Neuronal stem cell (in vitro differentiated cells): ENCODE measurements around the gene MED12L.

Experiments used
- DNase-seq: peaks from one replicate; pipeline ENCODE4 v3.0.0-alpha.2; 2013; ENCODE audit warnings: low spot score
- H2AFZ ChIP-seq: one replicate; pipeline ENCODE4 v1.6.1; 2013; ENCODE audit warnings: mild to moderate bottlenecking, low read length, inconsistent platforms
- H2AK5ac ChIP-seq: 2 replicates; pipeline ENCODE4 v1.6.1; 2013; ENCODE audit warnings: low read depth, mild to moderate bottlenecking, inconsistent platforms, low read length, moderate library complexity, mixed read lengths
- H2BK120ac ChIP-seq: 2 replicates; pipeline ENCODE4 v1.6.1; 2013; ENCODE audit warnings: low read depth, mild to moderate bottlenecking, inconsistent platforms, low read length, moderate library complexity, mixed read lengths
- H2BK12ac ChIP-seq: one replicate; pipeline ENCODE4 v1.6.1; 2013; ENCODE audit warnings: low read length, inconsistent platforms
- H2BK15ac ChIP-seq: 2 replicates; pipeline ENCODE4 v1.6.1; 2013; ENCODE audit warnings: mild to moderate bottlenecking, low read length, inconsistent platforms, mixed read lengths
- H2BK5ac ChIP-seq: one replicate; pipeline ENCODE4 v1.6.1; 2013; ENCODE audit warnings: inconsistent platforms, mild to moderate bottlenecking, low read length, moderate library complexity
- H3K14ac ChIP-seq: one replicate; pipeline ENCODE4 v1.6.1; 2013; ENCODE audit warnings: low read length, inconsistent platforms
- H3K18ac ChIP-seq: 2 replicates; pipeline ENCODE4 v1.6.1; 2013; ENCODE audit warnings: low read length, inconsistent platforms
- H3K23ac ChIP-seq: 2 replicates; pipeline ENCODE4 v1.6.1; 2013; ENCODE audit warnings: low read depth, mild to moderate bottlenecking, mixed read lengths, low read length, inconsistent platforms; ENCODE audit not compliant: poor library complexity
- H3K27ac ChIP-seq: replicated peaks from 3 replicates; pipeline ENCODE4 v1.5.1; 2013; ENCODE audit warnings: low read length, inconsistent platforms
- H3K27me3 ChIP-seq, 3 experiments: 2 replicates each; pipeline ENCODE4 v1.6.1; 2013; ENCODE audit warnings: low read length in 3 of 3, mild to moderate bottlenecking in 2 of 3, inconsistent platforms in 1 of 3, low read depth in 1 of 3, mixed read lengths in 1 of 3, moderate library complexity in 1 of 3; ENCODE audit not compliant: control insufficient read depth in 3 of 3, insufficient read depth in 3 of 3
- H3K36me3 ChIP-seq, 2 donors: replicated peaks in 1 of 2; 2 replicates each; pipeline ENCODE4 v1.6.1; 2013; ENCODE audit warnings: low read length in 2 of 2; ENCODE audit not compliant: control insufficient read depth in 2 of 2, insufficient read depth in 2 of 2
- H3K4ac ChIP-seq: 2 replicates; pipeline ENCODE4 v1.6.1; 2013; ENCODE audit warnings: inconsistent platforms, mild to moderate bottlenecking, low read length, moderate library complexity
- H3K4me1 ChIP-seq, 2 donors: 1 replicate in 1 of 2; 2 replicates in 1 of 2; pipeline ENCODE4 v1.6.1; 2013; ENCODE audit warnings: low read length in 2 of 2, low read depth in 1 of 2; ENCODE audit not compliant: control insufficient read depth in 2 of 2, insufficient read depth in 1 of 2
- H3K4me2 ChIP-seq: one replicate; pipeline ENCODE4 v1.6.1; 2013; ENCODE audit warnings: mild to moderate bottlenecking, low read length, inconsistent platforms; ENCODE audit not compliant: insufficient read depth, poor library complexity, severe bottlenecking
- H3K4me3 ChIP-seq, 2 donors: 2 replicates each; pipeline ENCODE4 v1.5.1; 2013; ENCODE audit warnings: low read length in 2 of 2, mild to moderate bottlenecking in 2 of 2, inconsistent platforms in 1 of 2, moderate library complexity in 1 of 2
- H3K79me1 ChIP-seq: one replicate; pipeline ENCODE4 v1.6.1; 2013; ENCODE audit warnings: low read depth, mild to moderate bottlenecking, inconsistent platforms, low read length, moderate library complexity
- H3K9ac ChIP-seq: one replicate; pipeline ENCODE4 v1.6.1; 2013; ENCODE audit warnings: mild to moderate bottlenecking, low read depth, low read length, inconsistent platforms; ENCODE audit not compliant: poor library complexity
- H3K9me3 ChIP-seq, 2 donors: replicated peaks in 1 of 2; 2 replicates each; pipeline versions ENCODE3 to v1.6.1; 2013; ENCODE audit warnings: low read length in 2 of 2, mild to moderate bottlenecking in 2 of 2, inconsistent platforms in 1 of 2, low read depth in 1 of 2, mixed read lengths in 1 of 2, moderate library complexity in 1 of 2; ENCODE audit not compliant: control insufficient read depth in 2 of 2, insufficient read depth in 1 of 2
- H4K8ac ChIP-seq: one replicate; pipeline ENCODE4 v1.6.1; 2013; ENCODE audit warnings: low read depth, mild to moderate bottlenecking, inconsistent platforms, low read length, moderate library complexity
- H4K91ac ChIP-seq: one replicate; pipeline ENCODE4 v1.6.1; 2013; ENCODE audit warnings: low read length, low read depth, mild to moderate bottlenecking, inconsistent platforms; ENCODE audit not compliant: poor library complexity
- WGBS, 2 donors: extraction: QIAGEN DNeasy Blood & Tissue Kit; methylation state at CpG; one replicate each; pipeline ENCODE4 v1.1.7; 2013; ENCODE audit warnings: missing lambda C conversion rate in 2 of 2, mixed read lengths in 1 of 2; ENCODE audit not compliant: insufficient read length in 2 of 2, insufficient replicate concordance in 1 of 2; ENCODE audit errors: extremely low coverage in 2 of 2; 5-methylcytosine and 5-hydroxymethylcytosine counted together

The MED12L gene

GRCh38 chr3:151259664-151260063 lies 174.2 kb downstream of the MED12L start:
- Histone ChIP-seq H3K27ac (no peak overlapping the region), H2BK5ac (no peak overlapping the region), H2AK5ac (no peak overlapping the region), H3K23ac (no peak overlapping the region), H3K27me3 (no peaks in the 10 kb centered on the region), H4K8ac (no peak overlapping the region), H2BK120ac (no peak overlapping the region), H3K18ac (no peak overlapping the region), H3K4me2 (no peak overlapping the region), H3K4ac (no peak overlapping the region), H2AFZ (no peak overlapping the region), H3K36me3 (peaks cover 0 to 2% of the 10 kb centered on the region in 2 donors), H3K9ac (no peak overlapping the region), H2BK15ac (no peak overlapping the region), H3K4me3 (no peak overlapping the region), H3K79me1 (no peaks in the 10 kb centered on the region), H3K9me3 (no peaks in the 10 kb centered on the region), H4K91ac (no peak overlapping the region), H2BK12ac (no peak overlapping the region), H3K4me1 (no peaks in the 10 kb centered on the region), H3K14ac (no peak overlapping the region)
- DNase-seq: no peak
- WGBS, 2 donors: no CpG with 5 or more reads among the region's 3 CpGs

DNA sequence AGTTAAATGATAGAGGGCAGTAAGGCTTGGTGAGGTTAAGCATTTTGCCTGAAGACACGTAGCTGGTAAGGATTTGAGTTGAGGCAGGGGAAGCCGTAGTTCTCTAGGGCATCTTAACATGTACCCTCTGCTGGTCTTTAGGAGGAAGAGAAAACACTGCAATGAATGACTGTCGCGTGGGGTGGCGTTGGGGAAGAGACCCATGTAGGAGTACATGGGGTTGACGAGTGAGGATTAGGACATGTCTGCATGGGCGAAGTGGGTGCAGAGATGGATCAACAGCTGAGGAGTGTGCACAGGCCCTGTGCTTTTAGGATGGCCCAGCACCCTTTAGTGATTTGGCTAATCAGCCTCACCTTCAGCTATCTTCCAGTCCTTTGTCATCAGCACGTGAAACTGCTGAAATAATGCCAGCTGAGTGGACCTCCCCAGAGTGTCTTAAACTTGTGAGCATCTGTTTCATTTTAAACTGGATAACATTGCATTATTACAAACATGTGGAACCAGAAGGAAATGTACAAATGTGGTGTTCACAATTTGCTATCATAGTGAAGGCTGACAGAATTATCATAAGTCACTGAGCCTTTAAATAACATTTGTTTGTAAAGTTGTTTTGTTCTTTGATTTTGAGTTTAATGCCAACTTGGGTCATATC lies 177.5 kb downstream of the MED12L start:
- Histone ChIP-seq H2BK120ac (no peak overlapping the region), H4K91ac (no peak overlapping the region), H2BK15ac (no peak overlapping the region), H3K4me2 (no peak overlapping the region), H2AK5ac (no peak overlapping the region), H4K8ac (no peak overlapping the region), H3K79me1 (no peaks in the 10 kb centered on the region), H3K27me3 (no peaks in the 10 kb centered on the region), H3K27ac (no peak overlapping the region), H3K36me3 (peaks cover 0 to 2% of the 10 kb centered on the region in 2 donors), H2BK5ac (no peak overlapping the region), H3K9ac (no peak overlapping the region), H3K23ac (no peak overlapping the region), H3K18ac (no peak overlapping the region), H2BK12ac (no peak overlapping the region), H3K14ac (no peak overlapping the region), H3K4ac (no peak overlapping the region), H2AFZ (no peak overlapping the region), H3K4me3 (no peak overlapping the region), H3K9me3 (no peaks in the 10 kb centered on the region), H3K4me1 (peaks cover 0 to 3% of the 10 kb centered on the region in 2 donors)
- DNase-seq: no peak
- WGBS, 2 donors: no CpG with 5 or more reads among the region's 8 CpGs

DNA sequence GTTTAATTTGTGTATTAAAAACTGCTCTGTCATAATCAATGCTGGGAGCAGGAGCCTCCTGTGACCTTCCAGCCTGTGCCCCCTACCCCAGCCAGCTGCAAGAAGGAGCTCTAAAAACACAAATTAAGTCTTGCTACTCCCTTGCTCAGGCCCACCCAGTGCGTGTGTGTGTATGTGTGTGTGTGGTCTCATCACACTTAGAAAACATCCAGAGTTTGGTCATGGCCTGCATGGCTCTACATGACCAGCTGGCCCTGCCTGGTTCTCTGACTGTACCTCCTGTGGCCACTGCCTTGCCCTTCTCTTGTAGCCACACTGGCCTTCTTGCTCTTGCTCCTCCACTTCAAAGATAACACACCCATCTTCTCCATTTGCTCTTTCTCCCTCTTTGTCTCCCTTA lies 179.1 kb downstream of the MED12L start:
- Histone ChIP-seq H4K8ac (no peak overlapping the region), H3K18ac (no peak overlapping the region), H2BK5ac (no peak overlapping the region), H3K4me2 (no peak overlapping the region), H3K14ac (no peak overlapping the region), H2BK120ac (no peak overlapping the region), H3K36me3 (peaks cover 0 to 2% of the 10 kb centered on the region in 2 donors), H2BK15ac (no peak overlapping the region), H3K9ac (no peak overlapping the region), H3K4me1 (peaks cover 0 to 3% of the 10 kb centered on the region in 2 donors), H3K23ac (no peak overlapping the region), H3K27ac (no peak overlapping the region), H3K9me3 (no peaks in the 10 kb centered on the region), H3K27me3 (no peaks in the 10 kb centered on the region), H3K79me1 (no peaks in the 10 kb centered on the region), H2AK5ac (no peak overlapping the region), H3K4ac (no peak overlapping the region), H4K91ac (no peak overlapping the region), H2BK12ac (no peak overlapping the region), H2AFZ (no peak overlapping the region), H3K4me3 (no peak overlapping the region)
- WGBS, 2 donors: no CpG with 5 or more reads among the region's 1 CpG
- DNase-seq: no peak

DNA sequence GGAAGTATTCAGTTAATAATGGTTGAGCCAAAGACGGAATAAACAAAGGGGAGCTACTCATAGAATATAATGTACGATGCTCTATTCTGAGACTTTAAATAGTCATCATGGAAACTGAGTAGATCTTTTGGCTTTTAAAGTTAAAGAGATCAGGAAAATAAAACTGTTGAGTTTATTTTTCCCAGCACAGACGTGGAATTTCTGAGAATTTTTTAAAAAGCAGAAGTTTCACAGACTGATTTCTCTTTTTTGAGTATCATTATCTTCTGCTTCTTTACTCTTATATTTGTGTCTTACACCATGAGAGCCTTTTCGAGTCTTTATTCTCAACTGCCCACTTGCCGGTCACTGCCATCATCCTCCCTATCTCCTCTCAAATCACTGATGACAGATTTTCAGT lies 179.7 kb downstream of the MED12L start:
- Histone ChIP-seq H3K4ac (no peak overlapping the region), H2AFZ (no peak overlapping the region), H3K4me3 (no peak overlapping the region), H2BK5ac (no peak overlapping the region), H2BK12ac (no peak overlapping the region), H3K14ac (no peak overlapping the region), H3K4me2 (no peak overlapping the region), H2BK120ac (no peak overlapping the region), H3K23ac (no peak overlapping the region), H2BK15ac (no peak overlapping the region), H3K9me3 (no peaks in the 10 kb centered on the region), H3K9ac (no peak overlapping the region), H3K36me3 (peaks cover 0 to 2% of the 10 kb centered on the region in 2 donors), H3K27ac (no peak overlapping the region), H3K27me3 (no peaks in the 10 kb centered on the region), H3K79me1 (no peaks in the 10 kb centered on the region), H4K91ac (no peak overlapping the region), H3K18ac (no peak overlapping the region), H4K8ac (no peak overlapping the region), H2AK5ac (no peak overlapping the region), H3K4me1 (peaks cover 0 to 3% of the 10 kb centered on the region in 2 donors)
- no peak for DNase-seq
- WGBS, 2 donors: no CpG with 5 or more reads among the region's 5 CpGs
